Inflammatory macrophage treated with lipopolysaccharide for 1 hour (primary cell): ENCODE data around the gene SYT1.
A peak's percentile ranks its signal among the peaks of the same experiment; 100 is the strongest.

Source experiments
- DNase-seq, 2 donors: peaks; one replicate each; pipeline ENCODE4 v3.0.0-alpha.2; 2020 to 2022

Gene SYT1

GRCh38 chr12:79366374-79366773 lies 501.8 kb downstream of the SYT1 start:
- DNase-seq = no peak

- no peak for DNase-seq
Measured at GRCh38 chr12:79367032-79367589, 502.5 kb downstream of the SYT1 start.

- no peak for DNase-seq
Measured at GRCh38 chr12:79370021-79370420, 505.4 kb downstream of the SYT1 start.

GRCh38 chr12:79371226-79371625 lies 506.7 kb downstream of the SYT1 start:
- no peak for DNase-seq

GRCh38 chr12:79373896-79374499 lies 509.4 kb downstream of the SYT1 start:
- DNase-seq = peak in 1 of 2 donors; percentile 32

GRCh38 chr12:79374545-79374944 lies 510.0 kb downstream of the SYT1 start:
- no peak for DNase-seq

- DNase-seq = no peak
Measured at GRCh38 chr12:79375050-79375449, 510.5 kb downstream of the SYT1 start.

- no peak for DNase-seq
Measured at GRCh38 chr12:79378496-79378895, 513.9 kb downstream of the SYT1 start.

GRCh38 chr12:79380402-79380801 lies 515.8 kb downstream of the SYT1 start:
- no peak for DNase-seq

GRCh38 chr12:79381248-79382208 lies 517.0 kb downstream of the SYT1 start:
- DNase-seq = no peak

GRCh38 chr12:79384551-79384950 lies 520.0 kb downstream of the SYT1 start:
- DNase-seq = no peak

GRCh38 chr12:79388011-79388410 lies 523.4 kb downstream of the SYT1 start:
- no peak for DNase-seq

GRCh38 chr12:79393842-79394241 lies 529.3 kb downstream of the SYT1 start:
- DNase-seq = no peak

- no peak for DNase-seq
Measured at GRCh38 chr12:79397609-79398008, 533.0 kb downstream of the SYT1 start.

GRCh38 chr12:79400481-79400880 lies 535.9 kb downstream of the SYT1 start:
- DNase-seq = no peak

- DNase-seq = no peak
Measured at GRCh38 chr12:79402606-79403005, 538.0 kb downstream of the SYT1 start.

GRCh38 chr12:79406993-79407392 lies 542.4 kb downstream of the SYT1 start:
- DNase-seq = no peak

GRCh38 chr12:79407671-79408622 lies 543.4 kb downstream of the SYT1 start:
- DNase-seq = no peak

GRCh38 chr12:79408689-79409088 lies 544.1 kb downstream of the SYT1 start:
- DNase-seq = no peak

- DNase-seq = no peak
Measured at GRCh38 chr12:79409562-79409961, 545.0 kb downstream of the SYT1 start.

GRCh38 chr12:79411791-79412190 lies 547.2 kb downstream of the SYT1 start:
- no peak for DNase-seq

- DNase-seq = no peak
Measured at GRCh38 chr12:79413796-79414195, 549.2 kb downstream of the SYT1 start.

- DNase-seq = no peak
Measured at GRCh38 chr12:79414252-79414651, 549.7 kb downstream of the SYT1 start.
